ENCODE data around the gene ACVR1B.

The ACVR1B gene

DNA sequence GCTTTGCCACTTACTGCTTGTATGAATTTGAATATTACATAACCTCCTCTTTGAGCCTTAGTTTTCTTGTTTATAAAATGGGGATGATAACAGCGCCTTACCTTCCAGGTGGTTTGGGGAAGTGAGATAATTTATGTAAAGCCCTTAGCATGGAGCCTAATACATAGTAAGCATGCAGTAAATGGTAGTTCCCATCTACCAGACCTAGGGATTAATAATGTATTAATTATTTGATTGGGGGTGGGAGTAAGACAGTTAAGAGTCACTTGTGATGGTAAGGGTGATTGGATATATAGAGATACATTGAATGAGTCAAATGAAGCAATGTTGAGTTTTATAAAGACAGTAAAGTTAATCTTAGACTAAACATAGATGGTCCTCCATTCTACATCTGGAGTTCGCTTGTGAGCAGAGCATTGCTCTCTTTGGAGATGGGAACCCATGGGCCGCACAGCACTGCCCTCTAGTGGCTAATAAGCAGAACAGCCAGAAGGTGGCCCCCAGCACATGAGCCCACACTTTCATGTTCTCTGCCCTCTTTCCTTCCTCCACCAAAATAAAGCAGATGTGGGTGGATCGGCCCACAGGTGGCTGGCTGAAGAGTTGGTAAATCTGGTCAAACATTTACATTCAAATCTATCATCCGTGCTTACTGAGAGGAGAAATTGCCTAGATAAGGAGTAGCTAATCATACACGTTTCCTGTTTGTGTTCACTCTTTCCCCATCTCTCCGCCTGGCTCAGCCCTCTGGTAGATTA, 28.7 kb downstream of the ACVR1B start:
- Histone ChIP-seq H3K36me3 (ENCODE audit: control insufficient read depth, insufficient read depth, low read length) (peaks cover 47% of the 10 kb centered on the region), H3K9me3 (ENCODE audit: control insufficient read depth, low read length) (no peaks in the 10 kb centered on the region), H3K27me3 (ENCODE audit: control insufficient read depth, insufficient read depth, low read length, poor library complexity, severe bottlenecking) (no peaks in the 10 kb centered on the region), H3K4me1 (ENCODE audit: control insufficient read depth, insufficient read depth, low read length) (no peaks in the 10 kb centered on the region), H3K4me3 (ENCODE audit: insufficient read depth, low read depth, low read length) (no peak overlapping the region), H3K27ac (ENCODE audit: insufficient read depth, low read depth, low read length, poor library complexity, severe bottlenecking) (no peak overlapping the region)
- WGBS, 2 experiments = 60 to 62% methylated on average over 7 of the region's 7 CpGs

DNA sequence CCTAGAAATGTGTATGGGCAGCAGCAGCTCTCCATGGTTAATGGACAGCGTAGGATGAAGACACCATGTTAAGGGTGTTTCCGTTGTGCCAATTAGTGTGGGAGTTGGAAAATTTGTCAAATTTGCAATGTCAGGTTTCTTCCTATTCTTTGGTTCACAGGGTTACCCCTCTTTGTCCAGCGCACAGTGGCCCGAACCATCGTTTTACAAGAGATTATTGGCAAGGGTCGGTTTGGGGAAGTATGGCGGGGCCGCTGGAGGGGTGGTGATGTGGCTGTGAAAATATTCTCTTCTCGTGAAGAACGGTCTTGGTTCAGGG, 29.3 kb downstream of the ACVR1B start:
- no peaks in the 10 kb centered on the region for H3K27me3 ChIP-seq (ENCODE audit: control insufficient read depth, insufficient read depth, low read length, poor library complexity, severe bottlenecking)
- H3K4me3 ChIP-seq (ENCODE audit: insufficient read depth, low read depth, low read length) = no peak overlapping the region
- no peak overlapping the region for H3K27ac ChIP-seq (ENCODE audit: insufficient read depth, low read depth, low read length, poor library complexity, severe bottlenecking)
- H3K36me3 ChIP-seq (ENCODE audit: control insufficient read depth, insufficient read depth, low read length) = peaks cover 53% of the 10 kb centered on the region
- 94 to 96% methylated on average over 10 of the region's 10 CpGs for WGBS, 2 experiments
- H3K4me1 ChIP-seq (ENCODE audit: control insufficient read depth, insufficient read depth, low read length) = no peaks in the 10 kb centered on the region
- no peaks in the 10 kb centered on the region for H3K9me3 ChIP-seq (ENCODE audit: control insufficient read depth, low read length)

DNA sequence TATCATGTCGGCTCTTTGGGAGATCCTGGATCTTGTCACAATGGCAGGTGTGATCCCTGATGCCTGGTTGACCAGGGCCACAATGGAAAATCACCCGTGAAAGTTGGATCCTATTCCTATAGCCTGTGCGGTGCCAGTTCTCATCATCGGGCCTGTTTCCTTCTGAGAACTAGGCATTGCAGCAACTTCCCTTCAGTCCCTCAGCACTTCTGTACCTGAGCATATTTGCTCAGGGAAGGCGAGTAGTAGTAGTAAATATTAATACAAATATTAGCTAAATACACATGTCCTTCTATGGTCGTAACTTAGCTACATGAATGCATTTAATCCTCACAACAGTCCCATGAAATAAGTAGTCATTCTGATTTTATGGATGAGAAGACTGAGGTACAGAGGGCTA, 33.2 kb downstream of the ACVR1B start:
- Histone ChIP-seq H3K36me3 (ENCODE audit: control insufficient read depth, insufficient read depth, low read length) (peaks cover 48% of the 10 kb centered on the region), H3K9me3 (ENCODE audit: control insufficient read depth, low read length) (no peaks in the 10 kb centered on the region), H3K27me3 (ENCODE audit: control insufficient read depth, insufficient read depth, low read length, poor library complexity, severe bottlenecking) (no peaks in the 10 kb centered on the region), H3K27ac (ENCODE audit: insufficient read depth, low read depth, low read length, poor library complexity, severe bottlenecking) (no peak overlapping the region), H3K4me1 (ENCODE audit: control insufficient read depth, insufficient read depth, low read length) (no peaks in the 10 kb centered on the region), H3K4me3 (ENCODE audit: insufficient read depth, low read depth, low read length) (no peak overlapping the region)
- 92 to 98% methylated on average over 4 to 6 of the region's 6 CpGs for WGBS, 2 experiments

DNA sequence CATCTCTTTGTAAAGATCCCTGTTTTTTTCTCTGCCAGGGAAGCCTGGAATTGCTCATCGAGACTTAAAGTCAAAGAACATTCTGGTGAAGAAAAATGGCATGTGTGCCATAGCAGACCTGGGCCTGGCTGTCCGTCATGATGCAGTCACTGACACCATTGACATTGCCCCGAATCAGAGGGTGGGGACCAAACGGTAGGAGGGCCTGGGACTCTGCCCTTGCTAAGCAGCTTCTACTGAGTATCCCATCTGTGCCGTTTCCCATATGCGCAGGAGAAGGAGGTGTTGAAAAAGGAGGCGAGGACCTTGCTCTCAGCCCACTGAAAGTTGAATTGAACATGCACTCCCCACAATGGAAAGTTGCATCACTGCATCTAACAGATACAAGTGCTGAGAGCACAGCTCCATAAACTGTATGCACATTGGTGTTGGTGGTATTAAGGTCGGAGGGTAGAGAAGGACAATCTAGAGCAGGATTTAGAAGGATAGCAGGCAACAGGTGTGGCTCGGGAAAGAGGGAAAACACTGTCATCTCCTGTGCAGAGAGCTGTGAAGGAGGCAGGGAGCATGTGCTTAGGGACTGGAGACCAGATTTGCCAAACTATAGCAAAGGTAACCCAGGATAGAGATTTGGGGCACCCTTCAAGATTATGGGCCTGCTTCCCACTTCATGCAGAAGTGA, 33.8 kb downstream of the ACVR1B start:
- Histone ChIP-seq H3K27ac (ENCODE audit: insufficient read depth, low read depth, low read length, poor library complexity, severe bottlenecking) (no peak overlapping the region), H3K27me3 (ENCODE audit: control insufficient read depth, insufficient read depth, low read length, poor library complexity, severe bottlenecking) (no peaks in the 10 kb centered on the region), H3K9me3 (ENCODE audit: control insufficient read depth, low read length) (no peaks in the 10 kb centered on the region), H3K4me3 (ENCODE audit: insufficient read depth, low read depth, low read length) (no peak overlapping the region), H3K4me1 (ENCODE audit: control insufficient read depth, insufficient read depth, low read length) (no peaks in the 10 kb centered on the region), H3K36me3 (ENCODE audit: control insufficient read depth, insufficient read depth, low read length) (peaks cover 48% of the 10 kb centered on the region)
- WGBS, 2 experiments = 94 to 95% methylated on average over 9 of the region's 9 CpGs

DNA sequence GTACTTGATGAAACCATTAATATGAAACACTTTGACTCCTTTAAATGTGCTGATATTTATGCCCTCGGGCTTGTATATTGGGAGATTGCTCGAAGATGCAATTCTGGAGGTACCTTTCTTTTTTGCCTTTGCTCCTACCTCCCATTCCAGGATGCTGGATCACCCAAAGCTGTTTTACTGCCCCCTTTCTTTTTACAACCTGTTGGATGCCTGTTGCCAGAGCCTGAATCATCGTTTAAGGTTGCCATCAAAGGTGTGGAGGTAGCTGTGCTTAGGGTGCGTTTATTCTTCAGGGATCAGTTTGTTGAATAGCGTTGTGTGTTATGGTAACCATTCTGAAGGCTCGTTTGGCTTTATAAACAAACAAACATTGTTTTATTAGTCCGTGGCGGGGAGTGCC, 35.3 kb downstream of the ACVR1B start:
- Histone ChIP-seq H3K4me1 (ENCODE audit: control insufficient read depth, insufficient read depth, low read length) (no peaks in the 10 kb centered on the region), H3K27ac (ENCODE audit: insufficient read depth, low read depth, low read length, poor library complexity, severe bottlenecking) (no peak overlapping the region)
- WGBS, 2 experiments = 94 to 98% methylated on average over 8 of the region's 8 CpGs

DNA sequence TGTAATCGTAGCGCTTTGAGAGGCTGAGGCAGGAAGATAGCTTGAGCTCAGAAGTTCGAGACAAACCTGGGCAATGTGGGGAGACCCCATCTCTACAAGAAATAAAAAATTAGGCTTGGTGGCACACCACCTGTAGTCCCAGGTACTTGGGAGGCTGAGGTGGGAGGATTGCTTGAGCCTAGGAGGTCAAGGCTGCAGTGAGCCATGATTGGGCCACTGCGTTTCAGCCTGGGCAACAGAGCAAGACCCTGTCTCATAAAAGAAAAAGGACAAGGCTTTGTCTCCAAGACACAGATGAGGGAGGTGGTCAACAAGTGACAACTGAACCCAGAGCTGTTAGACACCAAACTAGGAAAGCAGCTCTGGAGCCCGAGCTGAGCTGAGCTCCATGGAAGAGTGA, 40.7 kb downstream of the ACVR1B start:
- H3K27ac ChIP-seq (ENCODE audit: insufficient read depth, low read depth, low read length, poor library complexity, severe bottlenecking) = no peak overlapping the region
- WGBS, 2 experiments = 87 to 94% methylated on average over 5 of the region's 5 CpGs
- H3K9me3 ChIP-seq (ENCODE audit: control insufficient read depth, low read length) = no peaks in the 10 kb centered on the region
- H3K4me3 ChIP-seq (ENCODE audit: insufficient read depth, low read depth, low read length) = no peak overlapping the region
- no peaks in the 10 kb centered on the region for H3K27me3 ChIP-seq (ENCODE audit: control insufficient read depth, insufficient read depth, low read length, poor library complexity, severe bottlenecking)
- H3K4me1 ChIP-seq (ENCODE audit: control insufficient read depth, insufficient read depth, low read length) = peaks cover 7% of the 10 kb centered on the region
- H3K36me3 ChIP-seq (ENCODE audit: control insufficient read depth, insufficient read depth, low read length) = peaks cover 3% of the 10 kb centered on the region

More for the DNA sequence above, 35.3 kb downstream of the ACVR1B start:
- Histone ChIP-seq H3K36me3 (ENCODE audit: control insufficient read depth, insufficient read depth, low read length) (peaks cover 36% of the 10 kb centered on the region), H3K27me3 (ENCODE audit: control insufficient read depth, insufficient read depth, low read length, poor library complexity, severe bottlenecking) (no peaks in the 10 kb centered on the region), H3K4me3 (ENCODE audit: insufficient read depth, low read depth, low read length) (no peak overlapping the region), H3K9me3 (ENCODE audit: control insufficient read depth, low read length) (no peaks in the 10 kb centered on the region)

DNA sequence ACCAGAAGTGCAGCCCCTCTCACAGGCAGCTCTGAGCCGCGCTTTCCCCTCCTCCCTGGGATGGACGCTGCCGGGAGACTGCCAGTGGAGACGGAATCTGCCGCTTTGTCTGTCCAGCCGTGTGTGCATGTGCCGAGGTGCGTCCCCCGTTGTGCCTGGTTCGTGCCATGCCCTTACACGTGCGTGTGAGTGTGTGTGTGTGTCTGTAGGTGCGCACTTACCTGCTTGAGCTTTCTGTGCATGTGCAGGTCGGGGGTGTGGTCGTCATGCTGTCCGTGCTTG, 43.0 kb downstream of the ACVR1B start:
- H3K4me3 ChIP-seq (ENCODE audit: insufficient read depth, low read depth, low read length) = no peak overlapping the region

DNA sequence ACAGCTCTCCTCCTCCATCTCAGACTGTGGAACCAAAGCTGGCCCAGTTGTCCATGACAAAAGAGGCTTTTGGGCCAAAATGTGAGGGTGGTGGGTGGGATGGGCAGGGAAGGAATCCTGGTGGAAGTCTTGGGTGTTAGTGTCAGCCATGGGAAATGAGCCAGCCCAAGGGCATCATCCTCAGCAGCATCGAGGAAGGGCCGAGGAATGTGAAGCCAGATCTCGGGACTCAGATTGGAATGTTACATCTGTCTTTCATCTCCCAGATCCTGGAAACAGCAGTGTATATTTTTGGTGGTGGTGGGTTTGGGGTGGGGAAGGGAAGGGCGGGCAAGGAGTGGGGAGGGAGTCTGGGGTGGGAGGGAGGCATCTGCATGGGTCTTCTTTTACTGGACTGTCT, 43.5 kb downstream of the ACVR1B start:
- Histone ChIP-seq H3K27ac (ENCODE audit: insufficient read depth, low read depth, low read length, poor library complexity, severe bottlenecking) (no peak overlapping the region), H3K4me3 (ENCODE audit: insufficient read depth, low read depth, low read length) (no peak overlapping the region), H3K36me3 (ENCODE audit: control insufficient read depth, insufficient read depth, low read length) (peaks cover 3% of the 10 kb centered on the region), H3K9me3 (ENCODE audit: control insufficient read depth, low read length) (no peaks in the 10 kb centered on the region), H3K27me3 (ENCODE audit: control insufficient read depth, insufficient read depth, low read length, poor library complexity, severe bottlenecking) (no peaks in the 10 kb centered on the region), H3K4me1 (ENCODE audit: control insufficient read depth, insufficient read depth, low read length) (peaks cover 8% of the 10 kb centered on the region)
- WGBS, 2 experiments = 91 to 95% methylated on average over 4 of the region's 4 CpGs

More for the DNA sequence above, 43.0 kb downstream of the ACVR1B start:
- peaks cover 8% of the 10 kb centered on the region for H3K4me1 ChIP-seq (ENCODE audit: control insufficient read depth, insufficient read depth, low read length)
- no peak overlapping the region for H3K27ac ChIP-seq (ENCODE audit: insufficient read depth, low read depth, low read length, poor library complexity, severe bottlenecking)
- H3K27me3 ChIP-seq (ENCODE audit: control insufficient read depth, insufficient read depth, low read length, poor library complexity, severe bottlenecking) = no peaks in the 10 kb centered on the region
- peaks cover 3% of the 10 kb centered on the region for H3K36me3 ChIP-seq (ENCODE audit: control insufficient read depth, insufficient read depth, low read length)
- WGBS, 2 experiments = 96 to 97% methylated on average over 17 of the region's 17 CpGs
- H3K9me3 ChIP-seq (ENCODE audit: control insufficient read depth, low read length) = no peaks in the 10 kb centered on the region

DNA sequence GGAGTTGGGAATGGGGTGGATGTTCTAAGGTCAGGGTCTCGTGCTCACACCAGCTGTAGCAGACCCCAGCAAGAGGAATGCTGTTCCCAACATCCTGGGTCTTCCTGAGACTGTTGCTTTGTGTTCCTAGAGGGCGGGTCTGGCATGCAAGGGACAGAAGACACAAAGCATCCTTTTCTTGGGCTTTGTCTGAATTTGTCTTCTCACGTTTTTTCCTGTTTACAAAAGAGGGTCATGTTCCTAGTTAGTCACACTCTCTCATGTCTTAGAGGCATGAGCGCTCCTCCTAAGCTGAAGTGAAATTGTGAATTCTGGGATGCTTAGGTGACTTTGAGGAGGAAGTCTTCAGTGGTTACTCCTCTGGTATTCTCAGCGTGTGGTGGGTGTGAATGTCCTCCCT, 45.6 kb downstream of the ACVR1B start:
- no peaks in the 10 kb centered on the region for H3K27me3 ChIP-seq (ENCODE audit: control insufficient read depth, insufficient read depth, low read length, poor library complexity, severe bottlenecking)
- H3K4me3 ChIP-seq (ENCODE audit: insufficient read depth, low read depth, low read length) = no peak overlapping the region
- H3K36me3 ChIP-seq (ENCODE audit: control insufficient read depth, insufficient read depth, low read length) = no peaks in the 10 kb centered on the region
- H3K4me1 ChIP-seq (ENCODE audit: control insufficient read depth, insufficient read depth, low read length) = peaks cover 8% of the 10 kb centered on the region
- H3K27ac ChIP-seq (ENCODE audit: insufficient read depth, low read depth, low read length, poor library complexity, severe bottlenecking) = no peak overlapping the region
- 82 to 85% methylated on average over 5 of the region's 5 CpGs for WGBS, 2 experiments
- no peaks in the 10 kb centered on the region for H3K9me3 ChIP-seq (ENCODE audit: control insufficient read depth, low read length)

DNA sequence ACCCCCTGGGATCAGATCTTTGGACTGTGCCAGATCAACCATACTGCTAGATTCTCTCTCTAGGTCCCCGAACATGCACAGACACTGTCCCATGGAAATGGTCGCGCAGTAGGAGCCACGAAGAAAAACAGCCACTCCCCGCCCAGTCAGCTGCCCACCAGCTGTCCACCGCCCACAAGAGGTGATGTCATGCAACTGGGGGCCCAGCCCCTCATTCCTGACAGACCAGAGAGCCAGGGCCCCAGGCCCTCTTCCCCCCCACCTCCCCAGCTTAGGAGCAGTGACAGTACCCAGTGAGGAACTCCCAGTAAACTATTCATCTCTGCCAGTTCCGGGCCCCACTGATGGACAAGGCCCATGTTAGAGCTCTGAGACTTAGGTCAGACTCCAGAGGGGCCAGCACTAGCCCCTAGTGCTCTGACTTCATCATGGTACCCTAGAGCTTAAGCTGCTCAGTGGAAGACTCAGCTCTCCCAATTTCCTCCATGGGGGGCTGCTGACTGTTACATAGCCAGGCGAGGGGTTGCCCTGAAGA, 51.6 kb downstream of the ACVR1B start:
- 93 to 95% methylated on average over 8 of the region's 8 CpGs for WGBS, 2 experiments
- H3K9me3 ChIP-seq (ENCODE audit: control insufficient read depth, low read length) = no peaks in the 10 kb centered on the region
- H3K4me1 ChIP-seq (ENCODE audit: control insufficient read depth, insufficient read depth, low read length) = peaks cover 4% of the 10 kb centered on the region
- peaks cover 33% of the 10 kb centered on the region for H3K27me3 ChIP-seq (ENCODE audit: control insufficient read depth, insufficient read depth, low read length, poor library complexity, severe bottlenecking)
- no peaks in the 10 kb centered on the region for H3K36me3 ChIP-seq (ENCODE audit: control insufficient read depth, insufficient read depth, low read length)
- no peak overlapping the region for H3K27ac ChIP-seq (ENCODE audit: insufficient read depth, low read depth, low read length, poor library complexity, severe bottlenecking)
- no peak overlapping the region for H3K4me3 ChIP-seq (ENCODE audit: insufficient read depth, low read depth, low read length)
